H1 (cell line): Measurements from ENCODE around the gene RLBP1. TPM values are rescaled to one million over a fixed set of nuclear protein-coding genes. Genes with fewer than 3 reads are reported as not detected.

Experiments used
- CTCF ChIA-PET: fragments of 300-600 bp; sonication (Branson Sonifier 250); formaldehyde crosslinking; loops from one replicate; lab custom pipeline; 2021; ENCODE audit not compliant: partially characterized antibody; lab: Charles Lee
- POLR2A ChIA-PET: fragments of 300-600 bp; sonication (Branson Sonifier 250); formaldehyde crosslinking; loops from one replicate; lab custom pipeline; 2021; ENCODE audit warnings: inconsistent platforms; ENCODE audit not compliant: partially characterized antibody; lab: Charles Lee
- DNase-seq, 2 experiments: peaks; one replicate each; pipeline versions ENCODE4 v3.0.0 to v3.0.0-alpha.2; 2010 to 2022; ENCODE audit warnings: low spot score in 2 of 2, low read depth in 1 of 2, mixed read lengths in 1 of 2
- FAIRE-seq: peaks from 2 replicates; lab custom pipeline; 2011; peaks lifted over from hg19 to GRCh38; lab: Jason Lieb, UNC
- H2AFZ ChIP-seq: 2 replicates; pipeline ENCODE4 v1.8.1; 2012; ENCODE audit warnings: low read length, inconsistent platforms
- H2AK5ac ChIP-seq: 2 replicates; pipeline ENCODE4 v1.6.1; 2013; ENCODE audit warnings: low read depth, low read length
- H2BK120ac ChIP-seq: replicated peaks from 2 replicates; pipeline ENCODE3; 2013; ENCODE audit warnings: low read depth, low read length, inconsistent platforms
- H2BK12ac ChIP-seq: 2 replicates; pipeline ENCODE4 v1.6.1; 2013; ENCODE audit warnings: low read depth, low read length
- H2BK15ac ChIP-seq: 2 replicates; pipeline ENCODE4 v1.6.1; 2013; ENCODE audit warnings: low read length
- H2BK20ac ChIP-seq: 2 replicates; pipeline ENCODE4 v1.6.1; 2013; ENCODE audit warnings: low read length
- H2BK5ac ChIP-seq: 2 replicates; pipeline ENCODE4 v1.6.1; 2013; ENCODE audit warnings: low read depth, low read length
- H3K14ac ChIP-seq: 2 replicates; pipeline ENCODE4 v1.6.1; 2013; ENCODE audit warnings: inconsistent platforms; ENCODE audit not compliant: insufficient read length
- H3K18ac ChIP-seq: 2 replicates; pipeline ENCODE4 v1.6.1; 2013; ENCODE audit warnings: low read length; ENCODE audit errors: extremely low read depth
- H3K23ac ChIP-seq: 2 replicates; pipeline ENCODE4 v1.6.1; 2013; ENCODE audit warnings: inconsistent platforms; ENCODE audit not compliant: insufficient read length
- H3K23me2 ChIP-seq: 2 replicates; pipeline ENCODE4 v1.6.1; 2013; ENCODE audit warnings: low read depth, low read length
- H3K27ac ChIP-seq: 2 replicates; pipeline ENCODE4 v1.6.1; 2011; ENCODE audit warnings: low read depth, low read length, inconsistent platforms
- H3K27me3 ChIP-seq, 4 experiments: replicated peaks in 1 of 4; 1 replicate in 1 of 4; 2 replicates in 3 of 4; pipeline versions ENCODE4 v1.6.1 to v1.8.1; 2011 to 2013; ENCODE audit warnings: low read length in 3 of 4, mild to moderate bottlenecking in 3 of 4, inconsistent platforms in 2 of 4, mixed read lengths in 2 of 4, moderate library complexity in 1 of 4; ENCODE audit not compliant: control insufficient read depth in 3 of 4, insufficient read depth in 3 of 4; ENCODE audit errors: extremely low read depth in 1 of 4
- H3K36me3 ChIP-seq, 4 experiments: 2 replicates each; pipeline versions ENCODE4 v1.6.1 to v1.8.1; 2011 to 2013; ENCODE audit warnings: mild to moderate bottlenecking in 4 of 4, low read length in 3 of 4, moderate library complexity in 2 of 4, control low read depth in 1 of 4, inconsistent platforms in 1 of 4; ENCODE audit not compliant: insufficient read depth in 4 of 4, control insufficient read depth in 2 of 4
- H3K4ac ChIP-seq: replicated peaks from 2 replicates; pipeline ENCODE3; 2013; ENCODE audit warnings: low read length, low read depth, mixed read lengths, inconsistent platforms; ENCODE audit not compliant: insufficient read length
- H3K4me1 ChIP-seq, 4 experiments: replicated peaks in 1 of 4; 1 replicate in 1 of 4; 2 replicates in 3 of 4; pipeline versions ENCODE4 v1.6.1 to v1.8.1; 2011 to 2013; ENCODE audit warnings: low read length in 3 of 4, inconsistent platforms in 2 of 4, mixed read lengths in 1 of 4; ENCODE audit not compliant: insufficient read depth in 4 of 4, control insufficient read depth in 3 of 4
- H3K4me2 ChIP-seq, 2 experiments: 2 replicates each; pipeline versions ENCODE4 v1.6.1 to v1.8.1; 2011 to 2013; ENCODE audit warnings: low read depth in 2 of 2, low read length in 2 of 2, control low read depth in 1 of 2, inconsistent platforms in 1 of 2, mild to moderate bottlenecking in 1 of 2; ENCODE audit not compliant: insufficient read depth in 1 of 2
- H3K4me3 ChIP-seq, 4 experiments: fragments of 200-600, 300-600 bp in 1 of 4; sonication (generic), shearing (Covaris generic), sonication (Bioruptor Twin) in 1 of 4; 2 replicates each; pipeline versions ENCODE4 v1.5.1 to v1.8.1; 2011 to 2016; ENCODE audit warnings: low read length in 4 of 4, low read depth in 3 of 4, control low read depth in 2 of 4, inconsistent platforms in 2 of 4, mild to moderate bottlenecking in 2 of 4, mixed read lengths in 1 of 4, moderate library complexity in 1 of 4; ENCODE audit not compliant: insufficient read depth in 2 of 4; ENCODE audit errors: extremely low read depth in 1 of 4
- H3K56ac ChIP-seq: replicated peaks from 2 replicates; pipeline ENCODE3; 2013; ENCODE audit warnings: low read depth, mild to moderate bottlenecking, mixed read lengths, low read length, inconsistent platforms; ENCODE audit not compliant: insufficient read length
- H3K79me1 ChIP-seq: 2 replicates; pipeline ENCODE4 v1.6.1; 2013; ENCODE audit warnings: low read depth, low read length, control low read depth
- H3K79me2 ChIP-seq, 2 experiments: 2 replicates each; pipeline versions ENCODE4 v1.6.1 to v1.8.1; 2012 to 2013; ENCODE audit warnings: low read length in 2 of 2, mild to moderate bottlenecking in 2 of 2, inconsistent platforms in 1 of 2; ENCODE audit not compliant: insufficient read depth in 2 of 2, control insufficient read depth in 1 of 2
- H3K9ac ChIP-seq, 4 experiments: replicated peaks in 1 of 4; 1 replicate in 1 of 4; 2 replicates in 3 of 4; pipeline versions ENCODE4 v1.6.1 to v1.8.1; 2011 to 2013; ENCODE audit warnings: low read depth in 3 of 4, low read length in 3 of 4, control low read depth in 2 of 4, mild to moderate bottlenecking in 2 of 4, moderate library complexity in 2 of 4, inconsistent platforms in 1 of 4; ENCODE audit errors: extremely low read depth in 1 of 4
- H3K9me3 ChIP-seq, 2 experiments: 2 replicates each; pipeline versions ENCODE4 v1.6.1 to v1.8.1; 2012 to 2013; ENCODE audit warnings: mild to moderate bottlenecking in 2 of 2, moderate library complexity in 2 of 2, control low read depth in 1 of 2, inconsistent platforms in 1 of 2, low read depth in 1 of 2, low read length in 1 of 2, mixed read lengths in 1 of 2; ENCODE audit not compliant: insufficient read depth in 2 of 2
- H4K20me1 ChIP-seq, 2 experiments: replicated peaks in 1 of 2; 2 replicates each; pipeline versions ENCODE3 to v1.8.1; 2011 to 2013; ENCODE audit warnings: inconsistent platforms in 2 of 2, low read length in 2 of 2, mild to moderate bottlenecking in 1 of 2; ENCODE audit not compliant: insufficient read depth in 2 of 2, control insufficient read depth in 1 of 2
- H4K5ac ChIP-seq: 2 replicates; pipeline ENCODE4 v1.6.1; 2013; ENCODE audit warnings: low read length, low read depth, mixed read lengths, inconsistent platforms; ENCODE audit not compliant: insufficient read length
- H4K8ac ChIP-seq: 2 replicates; pipeline ENCODE4 v1.8.0; 2013; ENCODE audit warnings: mild to moderate bottlenecking, moderate library complexity, low read length, inconsistent platforms; ENCODE audit not compliant: insufficient read depth; ENCODE audit errors: extremely low read depth
- H4K91ac ChIP-seq: replicated peaks from 2 replicates; pipeline ENCODE3; 2013; ENCODE audit warnings: low read length, mixed read lengths, inconsistent platforms; ENCODE audit not compliant: insufficient read length
- CEBPB ChIP-seq: IDR thresholded peaks from 2 replicates; pipeline ENCODE4 v1.6.1; 2012; ENCODE audit warnings: low read depth, low read length
- SP1 ChIP-seq: IDR thresholded peaks from 2 replicates; pipeline ENCODE4 v1.6.1; 2011; ENCODE audit warnings: low read depth, low read length
- WGBS, 2 experiments: shearing (Covaris generic) in 1 of 2; methylation state at CpG; one replicate each; pipeline versions ENCODE4 v1.1.6 to v1.1.7; 2013 to 2015; ENCODE audit warnings: low lambda C conversion rate in 2 of 2, mixed read lengths in 2 of 2, inconsistent platforms in 1 of 2, low coverage in 1 of 2, missing lambda C conversion rate in 1 of 2; ENCODE audit not compliant: insufficient replicate concordance in 2 of 2, insufficient coverage in 1 of 2, insufficient read length in 1 of 2; ENCODE audit errors: extremely low coverage in 1 of 2, missing lambda C conversion rate in 1 of 2; 5-methylcytosine and 5-hydroxymethylcytosine counted together
- polyA plus RNA-seq, 7 experiments: library from polyadenylated mRNA; depleted of rRNA in 3 of 7; stranded (reverse) in 5 of 7; unstranded in 2 of 7; fragments of >200 nt in 5 of 7; fragments of 200-250 nt in 2 of 7; gene quantifications; 1 replicate in 5 of 7; 2 replicates in 1 of 7; 4 replicates in 1 of 7; pipeline versions ENCODE4 v1.2.1 to v1.2.3, GENCODE V29; 2011 to 2013; ENCODE audit warnings: missing spikeins in 2 of 7, mixed read lengths in 2 of 7
- total RNA-seq: library from RNA; stranded (reverse); fragmentation: NEBNext Ultra II Directional; extraction: Animal tissue kit (Norgen Biotek cat#: 25700); gene quantifications from 2 replicates; pipeline ENCODE4 v1.2.1, GENCODE V29; 2021

The RLBP1 gene
- total and polyA plus RNA-seq, 2 of the 8 experiments (the other 6 are each of a cell fraction or from before 2014, with no cell fraction given) = 0.05 TPM; not detected in 1

DNA sequence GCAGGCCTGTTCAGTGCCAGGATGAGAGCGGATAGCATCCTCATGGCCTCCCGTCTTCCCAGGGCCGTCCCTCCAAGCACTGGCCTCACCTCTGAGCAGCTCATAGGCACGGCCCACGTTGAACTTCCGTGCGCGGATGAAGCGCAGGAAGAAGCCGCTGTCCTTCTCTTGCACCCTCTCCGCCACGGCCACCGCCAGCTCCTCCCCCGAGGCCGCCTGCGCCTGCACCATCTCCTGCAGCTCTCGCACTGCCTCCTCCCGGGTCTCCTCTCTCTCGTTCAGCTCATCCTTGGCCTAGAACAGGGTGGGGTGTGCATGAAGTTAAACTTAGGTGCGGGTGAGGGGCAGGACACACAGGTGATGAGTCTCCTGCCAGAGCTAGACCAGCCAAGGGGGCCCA, 4.3 kb downstream of the RLBP1 start:
- H3K23ac ChIP-seq = no peak overlapping the region
- H3K56ac ChIP-seq = no peak overlapping the region
- H3K4me2 ChIP-seq = no peak overlapping the region
- no peak overlapping the region for H4K91ac ChIP-seq
- H3K9ac ChIP-seq = no peak overlapping the region
- no peak overlapping the region for H2BK12ac ChIP-seq
- H3K23me2 ChIP-seq = no peaks in the 10 kb centered on the region
- no peak overlapping the region for H2AK5ac ChIP-seq
- H2BK5ac ChIP-seq = no peak overlapping the region
- no peak overlapping the region for H3K14ac ChIP-seq
- H3K27me3 ChIP-seq = no peaks in the 10 kb centered on the region
- H3K79me1 ChIP-seq = no peaks in the 10 kb centered on the region
- no peak overlapping the region for H2BK20ac ChIP-seq
- H4K20me1 ChIP-seq = no peaks in the 10 kb centered on the region
- no peak overlapping the region for H2AFZ ChIP-seq
- ChIA-PET POLR2A (no interaction called here), CTCF (interaction anchor here (0.7 to 3.1 kb wide), 10 partner anchors 8 to 339 kb away, joined by 3 to 27 read pairs (median 3); partner anchors contain the start of gene FANCI)
- no peaks in the 10 kb centered on the region for H3K36me3 ChIP-seq
- no peak overlapping the region for H3K4ac ChIP-seq
- no peak overlapping the region for H4K5ac ChIP-seq
- WGBS, 2 experiments = 87% methylated on average over 13 of the region's 20 CpGs; no CpG with 5 or more reads in 1 of the 2 experiments
- H3K4me1 ChIP-seq = no peaks in the 10 kb centered on the region; a peak in 1 of 7 replicates
- no peak overlapping the region for H2BK120ac ChIP-seq
- no peak overlapping the region for H3K4me3 ChIP-seq
- FAIRE-seq = no peak
- no peaks in the 10 kb centered on the region for H3K9me3 ChIP-seq
- DNase-seq = no peak
- H3K79me2 ChIP-seq = no peaks in the 10 kb centered on the region
- no peak overlapping the region for H3K18ac ChIP-seq
- no peak overlapping the region for H2BK15ac ChIP-seq
- H4K8ac ChIP-seq = peak overlapping the region; percentile 46; the same call in 1 of the 2 replicates
- no peak overlapping the region for H3K27ac ChIP-seq
- TF ChIP-seq SP1 (no peak), CEBPB (no peak)
